GM19324 (cell line): ENCODE data around the gene RXRA.

Source experiments
- ATAC-seq: cut with Tn5 transposase; IDR thresholded peaks from one replicate; pipeline ENCODE4 v1.9.1; 2021; ENCODE audit warnings: mild to moderate bottlenecking, moderate library complexity; ENCODE audit not compliant: unreplicated experiment, low FRiP score

The RXRA gene

GRCh38 chr9:134458207-134459108, 132.2 kb downstream of the RXRA start:
- no peak for ATAC-seq

- ATAC-seq: no peak
These were observed 132.9 kb downstream of the RXRA start for GRCh38 chr9:134459164-134459563.

- no peak for ATAC-seq
These were observed 133.3 kb downstream of the RXRA start for GRCh38 chr9:134459573-134459972.

DNA sequence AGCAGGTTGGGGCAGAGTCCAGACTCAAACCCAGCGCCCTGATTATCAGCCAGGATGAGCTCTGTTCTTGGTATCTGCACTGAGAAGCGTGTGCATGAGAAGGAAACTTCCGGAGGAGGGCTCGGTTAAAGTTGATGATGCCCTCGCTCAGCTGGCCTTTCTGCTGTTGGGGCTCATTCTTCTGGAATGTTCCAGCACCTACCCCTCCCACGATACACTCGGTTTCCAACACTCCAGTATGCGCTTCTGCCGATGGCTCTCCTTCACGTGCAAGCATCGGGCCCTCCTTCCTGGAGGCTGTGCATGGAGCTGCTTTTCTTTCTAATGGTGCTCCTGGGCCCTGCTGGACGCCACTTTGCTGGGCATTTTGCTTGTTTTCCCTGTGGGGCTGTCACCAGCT, 134.0 kb downstream of the RXRA start:
- ATAC-seq: no peak

GRCh38 chr9:134460896-134461295, 134.6 kb downstream of the RXRA start:
- no peak for ATAC-seq

DNA sequence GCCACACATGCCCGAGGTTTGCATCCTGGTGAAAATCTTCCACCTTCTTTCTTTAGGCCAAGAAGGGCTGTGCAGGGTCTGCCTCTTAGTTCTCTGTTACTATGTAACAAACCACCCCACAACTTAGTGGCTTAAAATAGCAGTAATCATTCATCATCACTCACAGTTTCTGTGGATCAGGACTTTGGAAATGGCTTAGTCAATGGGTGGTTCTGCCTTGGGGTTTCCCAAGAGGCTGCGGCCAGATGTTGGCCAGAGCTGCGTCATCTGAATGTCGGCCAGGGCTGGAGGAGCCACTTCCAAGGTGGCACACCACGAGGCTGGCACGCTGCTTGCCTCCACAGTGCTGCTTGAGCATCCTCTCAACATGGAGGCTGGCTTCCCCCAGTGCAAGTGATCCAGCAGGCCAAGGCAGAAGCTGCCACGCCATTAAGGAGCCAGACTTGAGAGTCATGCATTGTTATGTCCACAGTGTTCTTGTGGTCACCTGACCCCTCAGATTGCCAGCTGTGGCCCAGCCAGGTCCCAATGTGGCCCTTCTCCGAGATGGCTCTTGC, 135.2 kb downstream of the RXRA start:
- no peak for ATAC-seq

GRCh38 chr9:134462318-134462717, 136.1 kb downstream of the RXRA start:
- ATAC-seq: no peak

DNA sequence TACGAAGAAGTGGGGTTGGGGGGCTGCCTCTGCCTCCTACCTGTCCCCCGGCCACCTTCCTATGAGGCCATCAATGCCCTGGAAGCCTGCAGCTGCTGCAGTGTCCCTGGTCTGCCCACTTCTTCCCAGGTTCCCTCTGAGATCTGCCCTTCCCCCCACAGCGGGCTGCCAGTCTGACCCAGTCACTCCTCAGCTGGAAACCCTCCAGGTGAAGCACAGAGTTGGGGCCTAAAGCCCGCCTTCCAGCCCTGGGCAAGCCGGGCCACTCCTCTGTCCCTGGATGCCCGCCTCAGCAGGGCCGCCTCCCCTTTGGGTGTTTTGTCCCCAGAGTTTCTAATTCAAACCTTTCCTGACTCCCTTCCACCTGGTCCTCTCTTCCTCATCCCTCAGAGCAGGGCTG, 137.0 kb downstream of the RXRA start:
- no peak for ATAC-seq

GRCh38 chr9:134466869-134467616, 140.8 kb downstream of the RXRA start:
- ATAC-seq: no peak

DNA sequence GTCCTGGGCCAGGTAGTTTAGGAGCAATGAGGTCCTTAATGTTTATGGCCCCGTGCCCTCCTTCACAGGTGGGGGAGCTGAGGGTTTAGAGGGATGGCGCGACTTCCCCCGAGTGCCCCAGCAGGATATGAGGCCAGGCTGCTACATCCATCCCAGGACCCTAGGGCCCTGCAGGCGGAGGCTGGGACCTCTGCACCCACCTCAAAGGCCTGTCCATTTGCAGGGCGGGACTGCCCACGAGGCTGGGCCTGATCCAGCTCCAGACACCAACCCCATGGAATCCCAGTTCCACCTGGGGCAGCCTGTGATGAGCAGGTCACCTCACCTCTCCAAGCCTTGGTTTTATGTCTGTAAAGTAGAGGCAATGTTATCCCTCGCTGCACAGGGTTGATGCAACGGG, 142.1 kb downstream of the RXRA start:
- no peak for ATAC-seq

- no peak for ATAC-seq
These were observed 143.0 kb downstream of the RXRA start for GRCh38 chr9:134469041-134469875.

DNA sequence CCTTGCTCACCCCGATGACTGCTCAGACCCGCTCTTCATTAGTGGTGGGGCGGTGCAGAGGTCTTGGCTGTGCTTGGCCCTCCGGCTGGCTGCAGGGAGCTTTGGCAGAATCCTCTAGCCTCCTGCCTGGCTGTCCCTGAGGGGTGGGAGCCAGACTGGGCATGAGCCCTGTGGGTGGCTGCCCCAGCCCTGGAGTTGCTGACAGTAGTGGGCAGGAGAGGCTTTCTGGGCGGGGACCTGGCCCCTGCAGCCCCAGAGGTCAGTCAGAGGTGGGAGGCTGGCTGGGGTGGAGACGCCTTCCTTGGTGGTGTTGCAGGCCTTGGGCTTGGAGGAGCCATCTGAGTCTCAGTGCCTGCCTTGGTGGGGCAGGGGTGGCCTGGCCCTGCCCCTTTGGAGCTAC, 146.0 kb downstream of the RXRA start:
- ATAC-seq: no peak

- no peak for ATAC-seq
These were observed 147.1 kb downstream of the RXRA start for GRCh38 chr9:134473141-134474054.

- ATAC-seq: no peak
These were observed 147.8 kb downstream of the RXRA start for GRCh38 chr9:134474055-134474370.

DNA sequence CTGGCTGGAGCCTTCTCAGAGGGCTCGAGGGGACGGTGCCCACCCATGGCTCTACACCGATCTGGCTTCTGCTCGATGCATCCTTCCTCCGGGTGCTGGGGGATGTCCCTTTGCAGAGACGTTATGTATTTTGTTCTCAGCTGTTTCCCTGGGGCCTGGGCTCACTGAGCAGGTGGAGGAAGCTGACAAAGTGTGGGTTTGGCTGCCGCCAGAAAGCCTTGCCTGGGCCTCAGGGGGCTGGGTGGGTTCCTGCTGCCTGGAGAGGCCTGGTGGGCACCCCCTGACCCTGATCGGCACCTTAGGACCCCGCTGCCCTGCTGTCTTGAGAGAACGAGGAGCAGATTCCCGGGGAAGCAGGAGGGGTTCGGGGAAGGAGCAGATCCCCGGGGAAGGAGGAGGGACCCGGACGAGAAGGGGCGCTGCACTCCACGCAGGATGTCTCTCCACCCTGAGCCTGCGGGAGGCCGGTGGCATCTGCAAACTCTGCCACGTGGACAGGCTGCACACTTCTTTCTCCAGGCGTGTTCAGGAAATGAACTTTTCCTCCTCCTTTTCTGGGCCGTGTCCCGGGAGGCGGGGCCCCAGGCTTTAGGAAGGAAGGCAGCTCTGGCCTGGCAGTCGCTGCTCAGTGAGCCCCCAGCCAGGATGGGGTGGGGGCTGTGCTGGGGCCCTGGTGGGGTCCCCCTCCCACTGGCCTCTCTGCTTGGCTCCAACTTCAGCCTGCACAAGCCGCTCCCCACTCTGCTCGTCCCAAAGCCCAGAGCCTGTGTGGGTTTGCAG, 148.9 kb downstream of the RXRA start:
- no peak for ATAC-seq

GRCh38 chr9:134476272-134476941, 150.2 kb downstream of the RXRA start:
- ATAC-seq: no peak

GRCh38 chr9:134476942-134477335, 150.7 kb downstream of the RXRA start:
- ATAC-seq: no peak

DNA sequence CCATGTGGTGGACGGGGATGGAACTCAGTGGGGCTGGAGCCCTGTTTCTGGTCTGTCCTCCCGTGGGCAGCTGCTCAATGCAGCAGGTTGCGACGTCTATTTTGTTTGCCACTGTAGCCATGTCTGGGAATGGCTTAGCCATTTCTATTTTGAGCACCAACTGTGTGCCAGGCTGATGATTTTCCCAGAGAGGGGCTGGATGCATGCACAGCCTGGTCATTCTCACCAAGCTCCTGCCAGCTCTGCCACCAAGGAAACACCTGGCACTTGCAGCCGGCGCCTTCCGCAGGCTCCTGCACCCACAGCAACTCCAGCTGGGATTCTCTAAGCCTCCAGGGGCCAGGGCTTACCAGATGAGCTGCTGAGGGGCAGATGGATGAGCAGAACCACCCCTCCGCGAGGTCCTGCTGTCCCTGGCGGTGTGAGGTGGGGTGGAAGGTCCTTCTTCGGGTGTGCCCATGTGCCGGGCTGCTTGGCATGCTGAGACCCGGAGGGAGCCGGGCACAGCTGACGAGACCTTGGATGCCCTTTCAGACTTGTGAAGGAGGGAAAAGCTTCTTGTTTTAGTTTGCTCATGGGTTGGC, 151.2 kb downstream of the RXRA start:
- no peak for ATAC-seq
